Measurements from ENCODE around the gene CREB5. TPM values are rescaled to one million over a fixed set of nuclear protein-coding genes. Genes with fewer than 3 reads are reported as not detected.

The CREB5 gene
- total RNA-seq, 1 experiment from 2014 or later, result 2.1 TPM

DNA sequence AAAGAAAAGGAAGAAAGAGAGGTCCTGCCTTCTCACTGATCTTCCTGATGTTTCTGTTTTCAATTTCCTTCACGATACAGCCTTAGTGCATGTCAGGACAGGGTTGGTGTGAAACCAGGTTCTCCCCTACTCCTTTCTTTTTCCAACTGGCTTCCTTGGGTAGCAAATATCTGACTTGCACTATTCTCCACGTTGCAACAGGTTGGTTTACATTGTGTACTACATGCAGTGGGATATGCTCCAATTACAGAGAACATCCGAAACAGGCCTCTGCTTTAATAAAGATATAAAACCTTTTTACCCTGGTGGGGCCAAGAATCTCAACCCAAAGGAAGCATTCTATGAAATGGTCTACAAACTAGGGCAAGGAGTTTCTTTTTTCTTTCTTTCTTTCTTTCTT is 16.9 kb upstream of the CREB5 start:
- no peaks in the 10 kb centered on the region for H3K9me2 ChIP-seq (ENCODE audit: insufficient read depth)
- H3F3A ChIP-seq (ENCODE audit: insufficient read depth, low read depth), result no peaks in the 10 kb centered on the region
- H3K4me3 ChIP-seq, result no peak overlapping the region
- DNase-seq, result no peak
- no peaks in the 10 kb centered on the region for H4K20me1 ChIP-seq (ENCODE audit: insufficient read depth)
- H3K79me2 ChIP-seq (ENCODE audit: low read depth), result no peaks in the 10 kb centered on the region
- peaks cover 2% of the 10 kb centered on the region; the same call in 1 of the 2 replicates for H3K4me1 ChIP-seq (replicated peaks; ENCODE audit: insufficient read depth)
- TF ChIP-seq EZH2 (IDR thresholded peaks at IDR 0.05; ENCODE audit: low read depth), result no peak
- TF ChIP-seq, protein P1, sequence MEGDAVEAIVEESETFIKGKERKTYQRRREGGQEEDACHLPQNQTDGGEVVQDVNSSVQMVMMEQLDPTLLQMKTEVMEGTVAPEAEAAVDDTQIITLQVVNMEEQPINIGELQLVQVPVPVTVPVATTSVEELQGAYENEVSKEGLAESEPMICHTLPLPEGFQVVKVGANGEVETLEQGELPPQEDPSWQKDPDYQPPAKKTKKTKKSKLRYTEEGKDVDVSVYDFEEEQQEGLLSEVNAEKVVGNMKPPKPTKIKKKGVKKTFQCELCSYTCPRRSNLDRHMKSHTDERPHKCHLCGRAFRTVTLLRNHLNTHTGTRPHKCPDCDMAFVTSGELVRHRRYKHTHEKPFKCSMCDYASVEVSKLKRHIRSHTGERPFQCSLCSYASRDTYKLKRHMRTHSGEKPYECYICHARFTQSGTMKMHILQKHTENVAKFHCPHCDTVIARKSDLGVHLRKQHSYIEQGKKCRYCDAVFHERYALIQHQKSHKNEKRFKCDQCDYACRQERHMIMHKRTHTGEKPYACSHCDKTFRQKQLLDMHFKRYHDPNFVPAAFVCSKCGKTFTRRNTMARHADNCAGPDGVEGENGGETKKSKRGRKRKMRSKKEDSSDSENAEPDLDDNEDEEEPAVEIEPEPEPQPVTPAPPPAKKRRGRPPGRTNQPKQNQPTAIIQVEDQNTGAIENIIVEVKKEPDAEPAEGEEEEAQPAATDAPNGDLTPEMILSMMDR (conservative IDR thresholded peaks at IDR 0.05), result no peak
- H3K36me3 ChIP-seq (ENCODE audit: low read depth), result no peaks in the 10 kb centered on the region
- no peak overlapping the region for H3K27ac ChIP-seq
- intact Hi-C loops (cut with micrococcal nuclease; ENCODE audit: unreplicated experiment), result no loop called here
- POLR2A ChIA-PET (ENCODE audit: unreplicated experiment), result no interaction called here
- no peaks in the 10 kb centered on the region for H3K27me3 ChIP-seq (ENCODE audit: insufficient read depth, low read depth)
- BruUV-seq (replicated peaks), result no TSS peak
- no peaks in the 10 kb centered on the region for H3K9me3 ChIP-seq (ENCODE audit: insufficient read depth, low read depth)
- H2AFZ ChIP-seq, result no peak overlapping the region
- no peak overlapping the region for H3K4me2 ChIP-seq
- CTCF ChIA-PET, result no interaction called here

DNA sequence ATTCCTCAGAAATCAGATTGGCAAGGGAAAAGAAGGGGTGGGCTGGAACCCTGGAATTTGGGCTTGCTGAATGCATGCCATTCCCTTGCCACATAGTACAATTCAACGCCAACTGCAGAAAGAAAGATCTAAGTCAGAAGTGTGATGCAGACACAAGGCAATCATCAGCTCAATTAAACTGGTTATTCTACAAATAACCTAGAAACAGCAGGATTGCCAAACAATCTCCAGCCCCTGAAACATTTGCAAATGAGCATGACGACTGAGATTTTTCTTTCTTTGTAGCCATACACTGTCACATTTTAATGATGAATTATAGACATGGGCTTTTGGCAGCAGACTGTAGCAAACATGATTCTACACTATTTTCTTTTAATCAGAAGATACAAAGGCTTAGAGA is 16.5 kb upstream of the CREB5 start:
- no peak for DNase-seq
- no peaks in the 10 kb centered on the region for H3K9me2 ChIP-seq (ENCODE audit: insufficient read depth)
- no peak overlapping the region for H3K4me2 ChIP-seq
- no peaks in the 10 kb centered on the region for H3F3A ChIP-seq (ENCODE audit: insufficient read depth, low read depth)
- no peaks in the 10 kb centered on the region for H3K79me2 ChIP-seq (ENCODE audit: low read depth)
- H3K4me1 ChIP-seq (replicated peaks; ENCODE audit: insufficient read depth), result no peaks in the 10 kb centered on the region
- ChIA-PET POLR2A (ENCODE audit: unreplicated experiment) (no interaction called here), CTCF (no interaction called here)
- no peak overlapping the region for H3K27ac ChIP-seq
- H3K4me3 ChIP-seq, result no peak overlapping the region
- H3K36me3 ChIP-seq (ENCODE audit: low read depth), result no peaks in the 10 kb centered on the region
- intact Hi-C loops (cut with micrococcal nuclease; ENCODE audit: unreplicated experiment), result no loop called here
- H3K9me3 ChIP-seq (ENCODE audit: insufficient read depth, low read depth), result no peaks in the 10 kb centered on the region
- TF ChIP-seq EZH2 (IDR thresholded peaks at IDR 0.05; ENCODE audit: low read depth), result no peak
- TF ChIP-seq, protein P1 (conservative IDR thresholded peaks at IDR 0.05), result no peak
- H3K27me3 ChIP-seq (ENCODE audit: insufficient read depth, low read depth), result no peaks in the 10 kb centered on the region
- no TSS peak for BruUV-seq (replicated peaks)
- H4K20me1 ChIP-seq (ENCODE audit: insufficient read depth), result no peaks in the 10 kb centered on the region
- H2AFZ ChIP-seq, result no peak overlapping the region

DNA sequence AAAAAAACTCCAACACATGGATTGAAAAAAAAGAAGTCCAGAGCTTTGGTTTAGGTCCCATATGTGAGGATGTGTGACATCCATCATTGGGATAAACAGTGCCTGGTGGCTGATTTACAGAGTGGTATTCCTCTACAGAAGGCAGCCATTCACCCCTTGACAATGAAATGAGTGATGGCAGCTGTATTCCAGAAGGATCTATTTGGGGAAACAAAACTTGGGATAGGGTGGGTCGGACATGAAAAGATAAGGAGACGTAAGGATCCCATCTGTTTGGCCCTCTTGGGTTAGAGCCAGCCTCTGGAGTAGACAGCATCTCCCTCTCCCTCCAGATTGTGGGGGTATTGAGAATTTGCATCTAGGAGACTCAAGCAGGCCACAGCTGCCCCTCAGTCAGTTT is 15.2 kb upstream of the CREB5 start:
- no peaks in the 10 kb centered on the region for H4K20me1 ChIP-seq (ENCODE audit: insufficient read depth)
- no peak overlapping the region for H3K27ac ChIP-seq
- H3K4me1 ChIP-seq (replicated peaks; ENCODE audit: insufficient read depth), result no peaks in the 10 kb centered on the region
- H3K79me2 ChIP-seq (ENCODE audit: low read depth), result no peaks in the 10 kb centered on the region
- POLR2A ChIA-PET (ENCODE audit: unreplicated experiment), result interaction anchor here (0.6 kb wide), 1 partner anchor 1190 kb away, joined by 5 read pairs; no protein-coding TSS in a partner anchor
- no peak overlapping the region for H3K4me2 ChIP-seq
- no TSS peak for BruUV-seq (replicated peaks)
- intact Hi-C loops (cut with micrococcal nuclease; ENCODE audit: unreplicated experiment), result no loop called here
- no peaks in the 10 kb centered on the region for H3K36me3 ChIP-seq (ENCODE audit: low read depth)
- no peaks in the 10 kb centered on the region for H3K27me3 ChIP-seq (ENCODE audit: insufficient read depth, low read depth)
- no peaks in the 10 kb centered on the region for H3F3A ChIP-seq (ENCODE audit: insufficient read depth, low read depth)
- H3K9me2 ChIP-seq (ENCODE audit: insufficient read depth), result no peaks in the 10 kb centered on the region
- no peak overlapping the region for H2AFZ ChIP-seq
- no peak for TF ChIP-seq EZH2 (IDR thresholded peaks at IDR 0.05; ENCODE audit: low read depth)
- TF ChIP-seq, protein P1 (conservative IDR thresholded peaks at IDR 0.05), result no peak
- no peak overlapping the region for H3K4me3 ChIP-seq
- H3K9me3 ChIP-seq (ENCODE audit: insufficient read depth, low read depth), result no peaks in the 10 kb centered on the region
- CTCF ChIA-PET, result no interaction called here
- DNase-seq, result no peak
